ENCODE results near the gene GEN1. TPM values are rescaled to one million over a fixed set of nuclear protein-coding genes. Genes with fewer than 3 reads are reported as not detected.

The GEN1 gene
- total RNA-seq, 4 donors from 2014 or later: 1.4 to 5.8 (median 3.0) TPM

- peak; percentile 64 to 76 (median 68) for TF ChIP-seq CTCF (IDR thresholded peaks at IDR 0.05)
- no peak for TF ChIP-seq POLR2AphosphoS5 (IDR thresholded peaks at IDR 0.05)
- no peak for TF ChIP-seq POLR2A (IDR thresholded peaks at IDR 0.05)
- no peak for TF ChIP-seq EP300 (IDR thresholded peaks at IDR 0.05)
- peaks cover 0 to 66% of the 10 kb centered on the region in 2 donors for H3K36me3 ChIP-seq
- H3K27me3 ChIP-seq: no peaks in the 10 kb centered on the region
- H3K27ac ChIP-seq: no peak overlapping the region
- WGBS, 2 donors (ENCODE audit: low coverage in 1 of 2): 65 to 71% methylated on average over 4 of the region's 4 CpGs
- no peaks in the 10 kb centered on the region for H3K9me3 ChIP-seq
- H3K4me1 ChIP-seq: no peaks in the 10 kb centered on the region
- no peak for ATAC-seq
- no peak overlapping the region for H3K4me3 ChIP-seq
Measured at GRCh38 chr2:17719562-17720371, 34.2 kb upstream of the GEN1 start.

GRCh38 chr2:17728210-17728609 is 25.7 kb upstream of the GEN1 start:
- Histone ChIP-seq H3K4me3 (no peak overlapping the region), H3K4me1 (no peaks in the 10 kb centered on the region), H3K27ac (no peak overlapping the region), H3K9me3 (no peaks in the 10 kb centered on the region), H3K27me3 (no peaks in the 10 kb centered on the region), H3K36me3 (peaks cover 0 to 60% of the 10 kb centered on the region in 2 donors)
- TF ChIP-seq EP300 (IDR thresholded peaks at IDR 0.05): no peak
- TF ChIP-seq CTCF (IDR thresholded peaks at IDR 0.05): no peak
- no peak for TF ChIP-seq POLR2A (IDR thresholded peaks at IDR 0.05)
- TF ChIP-seq POLR2AphosphoS5 (IDR thresholded peaks at IDR 0.05): no peak
- no peak for ATAC-seq
- 93 to 100% methylated on average over 1 to 3 of the region's 6 CpGs for WGBS, 2 donors (ENCODE audit: low coverage in 1 of 2)

GRCh38 chr2:17729880-17730279 is 24.1 kb upstream of the GEN1 start:
- Histone ChIP-seq H3K9me3 (no peaks in the 10 kb centered on the region), H3K27ac (no peak overlapping the region), H3K4me3 (no peak overlapping the region), H3K4me1 (no peaks in the 10 kb centered on the region), H3K36me3 (peaks cover 0 to 75% of the 10 kb centered on the region in 2 donors), H3K27me3 (no peaks in the 10 kb centered on the region)
- ATAC-seq: no peak
- TF ChIP-seq POLR2AphosphoS5 (IDR thresholded peaks at IDR 0.05): no peak
- no peak for TF ChIP-seq POLR2A (IDR thresholded peaks at IDR 0.05)
- TF ChIP-seq EP300 (IDR thresholded peaks at IDR 0.05): no peak
- TF ChIP-seq CTCF (IDR thresholded peaks at IDR 0.05): no peak
- 67% methylated on average over 1 of the region's 2 CpGs; no CpG with 5 or more reads in 1 of the 2 donors for WGBS, 2 donors (ENCODE audit: low coverage in 1 of 2)

- Histone ChIP-seq H3K9me3 (no peaks in the 10 kb centered on the region), H3K4me1 (no peaks in the 10 kb centered on the region), H3K4me3 (no peak overlapping the region), H3K27me3 (no peaks in the 10 kb centered on the region), H3K27ac (no peak overlapping the region), H3K36me3 (peaks cover 0 to 91% of the 10 kb centered on the region in 2 donors)
- 76 to 89% methylated on average over 1 of the region's 1 CpG for WGBS, 2 donors (ENCODE audit: low coverage in 1 of 2)
- no peak for ATAC-seq
- TF ChIP-seq EP300 (IDR thresholded peaks at IDR 0.05) (no peak), POLR2AphosphoS5 (IDR thresholded peaks at IDR 0.05) (no peak), POLR2A (IDR thresholded peaks at IDR 0.05) (no peak), CTCF (IDR thresholded peaks at IDR 0.05) (no peak)
Measured at GRCh38 chr2:17733599-17733998, 20.3 kb upstream of the GEN1 start.

GRCh38 chr2:17735864-17736263 is 18.1 kb upstream of the GEN1 start:
- Histone ChIP-seq H3K27ac (no peak overlapping the region), H3K9me3 (no peaks in the 10 kb centered on the region), H3K4me1 (no peaks in the 10 kb centered on the region), H3K36me3 (peaks cover 0 to 87% of the 10 kb centered on the region in 2 donors), H3K4me3 (no peak overlapping the region), H3K27me3 (no peaks in the 10 kb centered on the region)
- WGBS, 2 donors (ENCODE audit: low coverage in 1 of 2): 87 to 97% methylated on average over 2 of the region's 2 CpGs
- TF ChIP-seq EP300 (IDR thresholded peaks at IDR 0.05): no peak
- TF ChIP-seq POLR2A (IDR thresholded peaks at IDR 0.05): no peak
- no peak for ATAC-seq
